HUES6 (cell line): ENCODE results near the gene ADK.

Source experiments
- H3K27ac ChIP-seq: 2 replicates; pipeline ENCODE4 v1.7.0; 2013; ENCODE audit warnings: low read depth, mild to moderate bottlenecking, low read length, inconsistent platforms
- H3K27me3 ChIP-seq: 2 replicates; pipeline ENCODE4 v1.6.1; 2013; ENCODE audit warnings: low read length; ENCODE audit not compliant: control insufficient read depth, insufficient read depth
- H3K36me3 ChIP-seq: 2 replicates; pipeline ENCODE4 v1.6.1; 2013; ENCODE audit warnings: low read length; ENCODE audit not compliant: control insufficient read depth, insufficient read depth
- H3K4me1 ChIP-seq: 2 replicates; pipeline ENCODE4 v1.6.1; 2013; ENCODE audit warnings: low read length; ENCODE audit not compliant: control insufficient read depth, insufficient read depth
- H3K4me3 ChIP-seq: 2 replicates; pipeline ENCODE4 v1.5.1; 2013; ENCODE audit warnings: low read depth, low read length
- H3K9ac ChIP-seq: one replicate; pipeline ENCODE4 v1.6.1; 2013; ENCODE audit warnings: mild to moderate bottlenecking, low read length
- H3K9me3 ChIP-seq: 2 replicates; pipeline ENCODE4 v1.6.1; 2013; ENCODE audit warnings: low read depth, low read length; ENCODE audit not compliant: control insufficient read depth, insufficient read depth

The ADK gene

GRCh38 chr10:74750848-74751274 lies 599.8 kb downstream of the ADK start:
- Histone ChIP-seq H3K27ac (no peak overlapping the region), H3K27me3 (no peaks in the 10 kb centered on the region), H3K4me1 (peaks cover 13% of the 10 kb centered on the region), H3K9ac (no peak overlapping the region), H3K4me3 (no peak overlapping the region), H3K36me3 (no peaks in the 10 kb centered on the region), H3K9me3 (no peaks in the 10 kb centered on the region)

GRCh38 chr10:74752371-74753040 lies 601.5 kb downstream of the ADK start:
- Histone ChIP-seq H3K36me3 (no peaks in the 10 kb centered on the region), H3K27me3 (no peaks in the 10 kb centered on the region), H3K9me3 (no peaks in the 10 kb centered on the region), H3K4me3 (no peak overlapping the region), H3K9ac (no peak overlapping the region), H3K4me1 (peaks cover 13% of the 10 kb centered on the region), H3K27ac (no peak overlapping the region)

GRCh38 chr10:74753442-74754211 lies 602.6 kb downstream of the ADK start:
- Histone ChIP-seq H3K27ac (no peak overlapping the region), H3K27me3 (no peaks in the 10 kb centered on the region), H3K9me3 (no peaks in the 10 kb centered on the region), H3K4me1 (peaks cover 13% of the 10 kb centered on the region), H3K4me3 (no peak overlapping the region), H3K9ac (no peak overlapping the region), H3K36me3 (no peaks in the 10 kb centered on the region)

- H3K9me3 ChIP-seq: no peaks in the 10 kb centered on the region
- H3K4me3 ChIP-seq: no peak overlapping the region
- no peak overlapping the region for H3K9ac ChIP-seq
- H3K4me1 ChIP-seq: peaks cover 13% of the 10 kb centered on the region
- no peaks in the 10 kb centered on the region for H3K27me3 ChIP-seq
- no peaks in the 10 kb centered on the region for H3K36me3 ChIP-seq
- no peak overlapping the region for H3K27ac ChIP-seq
Measured at GRCh38 chr10:74754381-74754821, 603.4 kb downstream of the ADK start.

GRCh38 chr10:74755273-74755672 lies 604.3 kb downstream of the ADK start:
- Histone ChIP-seq H3K36me3 (no peaks in the 10 kb centered on the region), H3K9me3 (no peaks in the 10 kb centered on the region), H3K27ac (no peak overlapping the region), H3K4me1 (peaks cover 13% of the 10 kb centered on the region), H3K9ac (no peak overlapping the region), H3K27me3 (no peaks in the 10 kb centered on the region), H3K4me3 (no peak overlapping the region)
